SU-DHL-6 (cell line): ENCODE data around the gene DMBX1.

Experiments
- H2AFZ ChIP-seq: fragments of 200-600 bp; sonication (generic); 2 replicates; pipeline ENCODE4 v1.6.1; 2014; ENCODE audit warnings: low read depth, mild to moderate bottlenecking, moderate library complexity, mixed read lengths, antibody characterized with exemption, low read length; ENCODE audit not compliant: severe bottlenecking
- H3F3A ChIP-seq: fragments of 200-600 bp; shearing (Covaris generic); 2 replicates; pipeline ENCODE4 v1.6.0; 2016; ENCODE audit warnings: antibody characterized with exemption, mild to moderate bottlenecking; ENCODE audit not compliant: insufficient read depth
- H3K27ac ChIP-seq: fragments of 200-600 bp; sonication (generic); 2 replicates; pipeline ENCODE4 v1.5.1; 2016; ENCODE audit warnings: low read depth, mild to moderate bottlenecking, low read length, moderate library complexity, mixed read lengths
- H3K27me3 ChIP-seq: fragments of 200-600 bp; sonication (generic), shearing (Covaris generic); 2 replicates; pipeline ENCODE4 v1.6.0; 2014; ENCODE audit warnings: mild to moderate bottlenecking, low read length
- H3K36me3 ChIP-seq: fragments of 200-600 bp; sonication (generic); 2 replicates; pipeline ENCODE4 v1.6.1; 2014; ENCODE audit warnings: mild to moderate bottlenecking, low read length, mixed read lengths
- H3K4me2 ChIP-seq: fragments of 300-600, 200-600 bp; shearing (Covaris generic), sonication (generic); 2 replicates; pipeline ENCODE4 v1.6.0; 2014; ENCODE audit warnings: low read length, low read depth, mild to moderate bottlenecking; ENCODE audit not compliant: poor library complexity, severe bottlenecking
- H3K4me3 ChIP-seq: fragments of 200-600 bp; sonication (generic); 2 replicates; pipeline ENCODE4 v1.5.1; 2014; ENCODE audit warnings: antibody characterized with exemption, low read length, mild to moderate bottlenecking, mixed read lengths; ENCODE audit not compliant: insufficient read depth, poor library complexity, severe bottlenecking
- H3K79me2 ChIP-seq: fragments of 200-600 bp; sonication (generic); 2 replicates; pipeline ENCODE4 v1.6.1; 2014; ENCODE audit warnings: mild to moderate bottlenecking, low read length, moderate library complexity; ENCODE audit not compliant: insufficient read depth
- H3K9ac ChIP-seq: fragments of 200-600 bp; sonication (generic); 2 replicates; pipeline ENCODE4 v1.7.0; 2014; ENCODE audit warnings: mild to moderate bottlenecking, low read length
- H3K9me2 ChIP-seq: fragments of 200-600 bp; sonication (generic); replicated peaks from 2 replicates; pipeline ENCODE4 v1.6.1; 2014; ENCODE audit warnings: low read length; ENCODE audit not compliant: insufficient read depth
- H3K9me3 ChIP-seq: fragments of 200-600 bp; sonication (generic); 2 replicates; pipeline ENCODE4 v1.6.1; 2014; ENCODE audit warnings: low read length, mixed read lengths; ENCODE audit not compliant: insufficient read depth
- H4K20me1 ChIP-seq: fragments of 200-600 bp; sonication (generic); 2 replicates; pipeline ENCODE4 v1.6.1; 2014; ENCODE audit warnings: low read depth, mild to moderate bottlenecking, antibody characterized with exemption, low read length, moderate library complexity, mixed read lengths
- EZH2phosphoT487 ChIP-seq: fragments of 200-600 bp; sonication (generic), shearing (Covaris generic); conservative IDR thresholded peaks from 2 replicates; pipeline ENCODE4 v1.6.1; 2018; ENCODE audit warnings: mild to moderate bottlenecking, antibody characterized with exemption, low read length, moderate library complexity, mixed read lengths
- TF ChIP-seq, protein P1 (sequence below): fragments of 200-600 bp; sonication (generic); IDR thresholded peaks from one replicate; pipeline ENCODE4 v1.5.1; 2017; ENCODE audit warnings: antibody characterized with exemption, mild to moderate bottlenecking, low read length, moderate library complexity; ENCODE audit not compliant: insufficient read depth, poor library complexity, severe bottlenecking

DMBX1 gene

DNA sequence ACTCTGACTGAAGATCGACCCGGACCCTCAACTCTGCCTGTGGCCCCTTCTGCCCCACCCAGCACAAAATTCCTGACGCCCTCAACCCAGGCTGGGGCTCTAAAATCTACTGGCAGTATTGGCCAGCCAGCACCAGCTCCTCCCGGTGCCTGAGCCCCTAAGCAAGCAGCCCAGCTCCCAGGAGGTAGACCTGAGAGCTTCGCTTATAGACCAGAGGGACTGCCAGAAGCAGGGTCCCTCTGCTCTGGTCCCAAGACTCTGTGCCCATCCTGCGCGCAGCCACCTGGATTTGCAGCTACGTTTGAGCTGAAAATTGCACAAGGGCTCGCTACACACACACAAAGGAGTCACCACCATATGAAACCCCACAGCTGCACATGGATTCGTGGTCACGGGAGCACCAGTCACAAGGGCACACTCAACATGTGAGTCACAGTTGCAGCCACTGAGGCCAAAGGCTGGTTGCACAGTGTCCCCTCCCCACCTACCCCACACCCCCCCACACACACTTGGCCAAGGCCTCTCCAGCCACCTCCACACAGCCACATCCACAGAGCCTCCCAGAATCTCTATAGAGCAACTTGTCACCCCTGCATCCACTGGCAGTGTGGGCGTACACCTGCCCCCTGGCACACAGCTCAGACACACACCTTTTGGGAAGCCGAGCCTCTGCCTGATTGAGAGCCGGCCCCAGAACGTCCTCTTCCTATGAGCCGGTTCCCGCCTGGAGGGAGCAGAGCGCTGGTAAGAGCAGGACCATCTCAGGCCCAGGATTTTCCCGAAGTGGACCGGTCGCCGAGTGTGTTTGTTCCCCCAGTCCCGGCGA lies 1.1 kb upstream of the DMBX1 start:
- Histone ChIP-seq H3K9ac (no peak overlapping the region), H3K27ac (no peak overlapping the region), H3K4me2 (no peak overlapping the region), H3F3A (no peaks in the 10 kb centered on the region), H3K9me2 (no peaks in the 10 kb centered on the region), H4K20me1 (no peaks in the 10 kb centered on the region), H3K36me3 (no peaks in the 10 kb centered on the region), H3K79me2 (no peaks in the 10 kb centered on the region), H3K27me3 (no peaks in the 10 kb centered on the region), H3K4me3 (no peak overlapping the region), H2AFZ (no peak overlapping the region), H3K9me3 (no peaks in the 10 kb centered on the region)
- TF ChIP-seq, protein P1, sequence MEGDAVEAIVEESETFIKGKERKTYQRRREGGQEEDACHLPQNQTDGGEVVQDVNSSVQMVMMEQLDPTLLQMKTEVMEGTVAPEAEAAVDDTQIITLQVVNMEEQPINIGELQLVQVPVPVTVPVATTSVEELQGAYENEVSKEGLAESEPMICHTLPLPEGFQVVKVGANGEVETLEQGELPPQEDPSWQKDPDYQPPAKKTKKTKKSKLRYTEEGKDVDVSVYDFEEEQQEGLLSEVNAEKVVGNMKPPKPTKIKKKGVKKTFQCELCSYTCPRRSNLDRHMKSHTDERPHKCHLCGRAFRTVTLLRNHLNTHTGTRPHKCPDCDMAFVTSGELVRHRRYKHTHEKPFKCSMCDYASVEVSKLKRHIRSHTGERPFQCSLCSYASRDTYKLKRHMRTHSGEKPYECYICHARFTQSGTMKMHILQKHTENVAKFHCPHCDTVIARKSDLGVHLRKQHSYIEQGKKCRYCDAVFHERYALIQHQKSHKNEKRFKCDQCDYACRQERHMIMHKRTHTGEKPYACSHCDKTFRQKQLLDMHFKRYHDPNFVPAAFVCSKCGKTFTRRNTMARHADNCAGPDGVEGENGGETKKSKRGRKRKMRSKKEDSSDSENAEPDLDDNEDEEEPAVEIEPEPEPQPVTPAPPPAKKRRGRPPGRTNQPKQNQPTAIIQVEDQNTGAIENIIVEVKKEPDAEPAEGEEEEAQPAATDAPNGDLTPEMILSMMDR: no peak
- TF ChIP-seq EZH2phosphoT487: no peak

DNA sequence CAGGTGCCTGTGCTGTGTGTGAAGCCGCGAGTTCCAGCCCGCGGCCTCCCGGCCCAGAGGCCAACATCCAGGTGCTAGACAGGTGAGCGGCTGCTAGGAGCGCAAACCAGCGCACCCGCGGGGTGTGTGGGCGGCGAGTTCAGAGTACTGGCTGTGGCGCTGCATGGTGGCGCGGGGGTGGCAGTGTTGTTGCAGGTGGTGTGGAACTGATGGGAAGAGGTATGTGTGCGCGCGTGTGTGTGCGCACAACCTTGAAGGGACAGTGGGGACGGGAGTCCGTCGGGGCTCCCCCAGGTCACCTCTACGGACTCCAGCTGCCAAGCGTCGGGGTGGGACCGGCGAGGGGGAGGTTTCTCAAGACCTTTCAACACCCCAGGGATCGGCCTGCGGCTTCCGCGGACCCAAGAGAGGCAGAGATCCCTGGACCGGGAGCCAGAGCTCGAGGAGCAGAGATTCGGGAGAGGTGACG lies 433 bp upstream of the DMBX1 start:
- Histone ChIP-seq H3K27me3 (no peaks in the 10 kb centered on the region), H3K4me3 (no peak overlapping the region), H3K27ac (no peak overlapping the region), H3K9me3 (no peaks in the 10 kb centered on the region), H3K36me3 (no peaks in the 10 kb centered on the region), H3K9me2 (no peaks in the 10 kb centered on the region), H2AFZ (no peak overlapping the region), H3K9ac (no peak overlapping the region), H3K79me2 (no peaks in the 10 kb centered on the region), H4K20me1 (no peaks in the 10 kb centered on the region), H3F3A (no peaks in the 10 kb centered on the region), H3K4me2 (peak overlapping the region; percentile 22)
- no peak for TF ChIP-seq EZH2phosphoT487
- TF ChIP-seq, protein P1: no peak

DNA sequence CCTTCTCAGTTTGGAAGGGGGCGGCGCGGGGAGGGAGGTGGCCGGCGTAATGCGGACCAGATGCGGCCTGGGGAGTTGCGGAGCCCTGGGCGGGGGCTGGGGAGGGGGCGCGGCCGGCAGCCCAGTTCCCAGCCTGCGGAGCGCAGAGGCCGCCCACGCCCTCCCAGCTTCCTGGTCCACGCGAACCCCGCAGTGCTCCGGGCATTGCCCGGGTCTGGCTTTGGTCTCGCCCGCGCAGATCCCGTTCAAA lies 695 bp downstream of the DMBX1 start:
- Histone ChIP-seq H2AFZ (no peak overlapping the region), H3K4me3 (no peak overlapping the region), H3K9me2 (no peaks in the 10 kb centered on the region), H3K79me2 (no peaks in the 10 kb centered on the region), H4K20me1 (no peaks in the 10 kb centered on the region), H3K36me3 (no peaks in the 10 kb centered on the region), H3K9me3 (no peaks in the 10 kb centered on the region), H3F3A (no peaks in the 10 kb centered on the region), H3K27me3 (no peaks in the 10 kb centered on the region), H3K9ac (no peak overlapping the region), H3K27ac (no peak overlapping the region), H3K4me2 (no peak overlapping the region)
- no peak for TF ChIP-seq EZH2phosphoT487

DNA sequence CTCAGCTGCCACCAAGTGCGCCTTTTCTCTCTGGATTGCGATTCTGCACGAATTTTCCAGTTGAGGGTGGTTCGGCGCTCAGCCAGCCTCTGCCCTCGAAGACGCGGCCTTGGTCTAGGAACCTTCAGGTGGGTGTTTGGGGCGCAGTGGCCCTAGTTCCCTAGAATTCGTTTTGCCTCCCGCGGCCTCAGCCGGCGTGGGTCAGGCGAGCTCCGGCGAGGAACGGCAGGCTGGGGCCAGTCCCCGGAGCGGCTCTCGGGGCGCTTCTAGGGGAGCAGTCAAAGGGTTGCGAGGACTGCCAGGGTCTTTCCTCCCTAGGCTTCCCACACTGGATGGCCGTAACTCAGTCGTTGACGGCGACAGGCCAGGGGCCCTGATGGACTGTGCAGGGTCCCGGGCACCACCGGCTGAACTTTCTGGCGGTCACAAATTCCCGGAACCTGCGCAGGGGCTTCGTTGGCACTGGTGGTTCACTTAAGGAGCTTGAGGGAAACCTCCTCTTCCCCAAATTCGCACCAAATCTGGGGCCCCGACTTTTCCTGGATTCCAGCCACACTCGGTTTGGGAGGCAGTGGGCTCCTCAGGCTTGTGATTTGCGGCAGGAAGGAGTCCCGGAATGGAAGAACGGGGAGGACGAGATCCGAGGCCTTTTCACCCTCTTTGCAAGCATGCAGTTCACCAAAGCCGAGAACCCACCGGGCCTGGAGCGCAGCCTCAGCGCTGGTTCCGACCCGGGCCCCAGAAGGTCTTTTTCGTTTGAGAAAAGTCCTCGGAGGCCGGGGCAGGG lies 1.2 kb downstream of the DMBX1 start:
- no peaks in the 10 kb centered on the region for H3K36me3 ChIP-seq
- H3K4me2 ChIP-seq: no peak overlapping the region

More for the DNA sequence above, 1.2 kb downstream of the DMBX1 start:
- no peak overlapping the region for H3K27ac ChIP-seq
- no peak overlapping the region for H3K9ac ChIP-seq
- no peak overlapping the region for H2AFZ ChIP-seq
- no peaks in the 10 kb centered on the region for H3K27me3 ChIP-seq
- H3K9me2 ChIP-seq: no peaks in the 10 kb centered on the region
- no peaks in the 10 kb centered on the region for H4K20me1 ChIP-seq
- H3K9me3 ChIP-seq: no peaks in the 10 kb centered on the region
- H3F3A ChIP-seq: no peaks in the 10 kb centered on the region
- no peaks in the 10 kb centered on the region for H3K79me2 ChIP-seq
- no peak overlapping the region for H3K4me3 ChIP-seq
- TF ChIP-seq EZH2phosphoT487: no peak
- TF ChIP-seq, protein P1: no peak
